ENCODE data around the gene CLDN19.

Gene CLDN19

GRCh38 chr1:42769811-42770210 is 29.8 kb upstream of the CLDN19 start:
- peaks cover 5% of the 10 kb centered on the region for H3K36me3 ChIP-seq (ENCODE audit: insufficient read depth, low read length)
- H3K79me2 ChIP-seq (ENCODE audit: insufficient read depth, low read length): peaks cover 72% of the 10 kb centered on the region
- H2AFZ ChIP-seq (ENCODE audit: low read length): no peak overlapping the region
- TF ChIP-seq EZH2phosphoT487 (IDR thresholded peaks at IDR 0.05; ENCODE audit: borderline replicate concordance): no peak
- TF ChIP-seq, protein P1, sequence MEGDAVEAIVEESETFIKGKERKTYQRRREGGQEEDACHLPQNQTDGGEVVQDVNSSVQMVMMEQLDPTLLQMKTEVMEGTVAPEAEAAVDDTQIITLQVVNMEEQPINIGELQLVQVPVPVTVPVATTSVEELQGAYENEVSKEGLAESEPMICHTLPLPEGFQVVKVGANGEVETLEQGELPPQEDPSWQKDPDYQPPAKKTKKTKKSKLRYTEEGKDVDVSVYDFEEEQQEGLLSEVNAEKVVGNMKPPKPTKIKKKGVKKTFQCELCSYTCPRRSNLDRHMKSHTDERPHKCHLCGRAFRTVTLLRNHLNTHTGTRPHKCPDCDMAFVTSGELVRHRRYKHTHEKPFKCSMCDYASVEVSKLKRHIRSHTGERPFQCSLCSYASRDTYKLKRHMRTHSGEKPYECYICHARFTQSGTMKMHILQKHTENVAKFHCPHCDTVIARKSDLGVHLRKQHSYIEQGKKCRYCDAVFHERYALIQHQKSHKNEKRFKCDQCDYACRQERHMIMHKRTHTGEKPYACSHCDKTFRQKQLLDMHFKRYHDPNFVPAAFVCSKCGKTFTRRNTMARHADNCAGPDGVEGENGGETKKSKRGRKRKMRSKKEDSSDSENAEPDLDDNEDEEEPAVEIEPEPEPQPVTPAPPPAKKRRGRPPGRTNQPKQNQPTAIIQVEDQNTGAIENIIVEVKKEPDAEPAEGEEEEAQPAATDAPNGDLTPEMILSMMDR (conservative IDR thresholded peaks at IDR 0.05; ENCODE audit: low read length): no peak
- no peaks in the 10 kb centered on the region for H3F3A ChIP-seq (ENCODE audit: low read depth)
- H3K9me2 ChIP-seq (replicated peaks; ENCODE audit: low read depth, low read length): no peaks in the 10 kb centered on the region
- H3K9ac ChIP-seq (ENCODE audit: low read depth, low read length, poor library complexity, severe bottlenecking): no peak overlapping the region
- H3K27me3 ChIP-seq (ENCODE audit: insufficient read depth, low read length, poor library complexity, severe bottlenecking): no peaks in the 10 kb centered on the region
- H3K4me3 ChIP-seq (ENCODE audit: low read length, poor library complexity, severe bottlenecking): peak overlapping the region; percentile 44
- H3K4me2 ChIP-seq (ENCODE audit: low read depth, low read length, poor library complexity, severe bottlenecking): peak overlapping the region; percentile 84
- H3K9me3 ChIP-seq (ENCODE audit: insufficient read depth, low read depth, low read length): no peaks in the 10 kb centered on the region
- peaks cover 38% of the 10 kb centered on the region for H3K4me1 ChIP-seq (ENCODE audit: insufficient read depth, low read length, poor library complexity, severe bottlenecking)
- H4K20me1 ChIP-seq (ENCODE audit: insufficient read depth, low read length, poor library complexity, severe bottlenecking): peaks cover 10% of the 10 kb centered on the region

GRCh38 chr1:42768172-42768571 is 28.1 kb upstream of the CLDN19 start:
- H3K4me1 ChIP-seq (ENCODE audit: insufficient read depth, low read length, poor library complexity, severe bottlenecking): peaks cover 46% of the 10 kb centered on the region
- H3K9me3 ChIP-seq (ENCODE audit: insufficient read depth, low read depth, low read length): no peaks in the 10 kb centered on the region
- peaks cover 18% of the 10 kb centered on the region for H4K20me1 ChIP-seq (ENCODE audit: insufficient read depth, low read length, poor library complexity, severe bottlenecking)
- H3F3A ChIP-seq (ENCODE audit: low read depth): no peaks in the 10 kb centered on the region
- H3K9ac ChIP-seq (ENCODE audit: low read depth, low read length, poor library complexity, severe bottlenecking): peak overlapping the region; percentile 80
- peaks cover 85% of the 10 kb centered on the region for H3K79me2 ChIP-seq (ENCODE audit: insufficient read depth, low read length)
- peak overlapping the region; percentile 83 for H3K4me3 ChIP-seq (ENCODE audit: low read length, poor library complexity, severe bottlenecking)
- H3K9me2 ChIP-seq (replicated peaks; ENCODE audit: low read depth, low read length): no peaks in the 10 kb centered on the region
- H3K27me3 ChIP-seq (ENCODE audit: insufficient read depth, low read length, poor library complexity, severe bottlenecking): no peaks in the 10 kb centered on the region
- TF ChIP-seq, protein P1 (conservative IDR thresholded peaks at IDR 0.05; ENCODE audit: low read length): no peak
- TF ChIP-seq EZH2phosphoT487 (IDR thresholded peaks at IDR 0.05; ENCODE audit: borderline replicate concordance): no peak
- H3K36me3 ChIP-seq (ENCODE audit: insufficient read depth, low read length): no peaks in the 10 kb centered on the region
- H2AFZ ChIP-seq (ENCODE audit: low read length): no peak overlapping the region
- H3K4me2 ChIP-seq (ENCODE audit: low read depth, low read length, poor library complexity, severe bottlenecking): peak overlapping the region; percentile 84

- Histone ChIP-seq H3K79me2 (ENCODE audit: insufficient read depth, low read length) (peaks cover 80% of the 10 kb centered on the region), H3K36me3 (ENCODE audit: insufficient read depth, low read length) (no peaks in the 10 kb centered on the region), H4K20me1 (ENCODE audit: insufficient read depth, low read length, poor library complexity, severe bottlenecking) (peaks cover 18% of the 10 kb centered on the region), H3F3A (ENCODE audit: low read depth) (no peaks in the 10 kb centered on the region), H3K4me3 (ENCODE audit: low read length, poor library complexity, severe bottlenecking) (peak overlapping the region; percentile 83), H3K4me1 (ENCODE audit: insufficient read depth, low read length, poor library complexity, severe bottlenecking) (peaks cover 52% of the 10 kb centered on the region), H3K4me2 (ENCODE audit: low read depth, low read length, poor library complexity, severe bottlenecking) (peak overlapping the region; percentile 84), H3K9ac (ENCODE audit: low read depth, low read length, poor library complexity, severe bottlenecking) (peak overlapping the region; percentile 80), H2AFZ (ENCODE audit: low read length) (peak overlapping the region; percentile 89), H3K27me3 (ENCODE audit: insufficient read depth, low read length, poor library complexity, severe bottlenecking) (no peaks in the 10 kb centered on the region), H3K9me2 (replicated peaks; ENCODE audit: low read depth, low read length) (no peaks in the 10 kb centered on the region), H3K9me3 (ENCODE audit: insufficient read depth, low read depth, low read length) (no peaks in the 10 kb centered on the region)
- TF ChIP-seq, protein P1 (conservative IDR thresholded peaks at IDR 0.05; ENCODE audit: low read length): no peak
- TF ChIP-seq EZH2phosphoT487 (IDR thresholded peaks at IDR 0.05; ENCODE audit: borderline replicate concordance): no peak
Measured at GRCh38 chr1:42767510-42768000, 27.5 kb upstream of the CLDN19 start.
